GM12872 (cell line): ENCODE results near the gene MYBL2.

Source experiments
- CTCF ChIP-seq: IDR thresholded peaks from 3 replicates; pipeline ENCODE4 v1.5.1; 2011; ENCODE audit warnings: low read depth, mild to moderate bottlenecking, low read length, moderate library complexity; ENCODE audit not compliant: insufficient read depth

MYBL2 gene

GRCh38 chr20:43666376-43667328 is at the start of gene MYBL2:
Gene MYBL2, plus strand, starts transcription at chr20:43667114. Its CDS starts 170 bp downstream, at chr20:43667284.
- TF ChIP-seq CTCF, result no peak

- no peak for TF ChIP-seq CTCF
These were observed 35.3 kb upstream of the MYBL2 start for GRCh38 chr20:43631598-43631997.

GRCh38 chr20:43636429-43636828 is 30.5 kb upstream of the MYBL2 start:
- TF ChIP-seq CTCF, result no peak

- TF ChIP-seq CTCF, result no peak
These were observed 24.4 kb upstream of the MYBL2 start for GRCh38 chr20:43642548-43642947.

- TF ChIP-seq CTCF, result no peak
These were observed 15.9 kb upstream of the MYBL2 start for GRCh38 chr20:43650997-43651525.

- no peak for TF ChIP-seq CTCF
These were observed 12.9 kb upstream of the MYBL2 start for GRCh38 chr20:43653966-43654365.

GRCh38 chr20:43655937-43656336 is 11.0 kb upstream of the MYBL2 start:
- no peak for TF ChIP-seq CTCF
